ENCODE results near the gene FGF11.

- TF ChIP-seq CTCF (IDR thresholded peaks at IDR 0.05; ENCODE audit: poor library complexity) (no peak), EZH2 (IDR thresholded peaks at IDR 0.05; ENCODE audit: borderline replicate concordance) (no peak), EZH2phosphoT487 (IDR thresholded peaks at IDR 0.05; ENCODE audit: low read depth, severe bottlenecking, unreplicated experiment) (no peak)
Observed at GRCh38 chr17:7396147-7396546, 43.2 kb upstream of the FGF11 start.
